Measurements from ENCODE around the gene SAV1.
"Not testable (repeated sequence)": the region's sequence is repeated elsewhere in the genome, so short reads cannot be mapped to it uniquely, and the experiment has no call there.

SAV1 gene

DNA sequence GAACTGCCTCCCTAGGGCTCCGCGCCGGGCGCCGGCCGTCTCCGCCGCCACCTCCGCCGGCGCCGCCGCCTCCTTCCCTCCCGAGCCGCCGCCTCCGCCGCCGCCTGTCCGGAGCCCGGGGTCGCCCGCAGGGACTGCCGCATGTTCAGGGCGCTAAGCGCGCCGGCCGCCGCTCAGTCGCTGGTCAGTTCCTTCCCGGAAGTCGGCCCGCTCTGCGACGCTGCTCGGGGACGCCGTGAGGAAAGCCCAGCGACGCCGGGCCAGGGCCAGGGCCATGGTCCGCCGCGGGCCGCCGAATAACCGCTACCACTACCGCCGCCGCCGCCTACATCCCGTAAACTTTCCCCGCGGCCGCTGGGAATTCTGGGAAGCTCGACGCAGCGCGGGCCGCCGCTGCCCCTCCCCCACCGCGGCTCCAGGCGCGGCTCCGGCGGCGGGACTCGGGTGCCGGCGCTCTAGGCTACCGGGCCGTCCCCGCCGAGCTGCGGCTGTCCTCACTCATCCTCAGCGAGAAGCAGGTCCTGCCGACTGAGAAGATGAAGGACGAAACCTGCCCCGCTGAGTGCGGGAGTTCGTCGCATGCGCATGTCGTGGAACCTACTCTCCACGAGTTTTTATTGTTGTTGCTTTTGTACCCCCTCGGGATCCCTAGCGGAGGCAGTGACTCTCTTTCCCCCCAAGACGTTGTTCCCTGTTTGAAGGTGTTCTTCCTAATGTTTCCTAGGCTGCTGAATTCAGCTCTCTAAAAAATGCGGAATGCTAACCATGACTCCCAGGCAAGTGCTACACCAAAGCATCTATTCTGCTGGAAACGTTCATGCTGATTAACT lies at the start of gene SAV1:
SAV1 (minus strand) TSS at position 311 of the 830 bp plus-strand sequence. CDS start 339 bp downstream, outside the sequence.
- peak in 1 of 2 donors; percentile 23 for DNase-seq (ENCODE audit: low read depth in 2 of 2)

DNA sequence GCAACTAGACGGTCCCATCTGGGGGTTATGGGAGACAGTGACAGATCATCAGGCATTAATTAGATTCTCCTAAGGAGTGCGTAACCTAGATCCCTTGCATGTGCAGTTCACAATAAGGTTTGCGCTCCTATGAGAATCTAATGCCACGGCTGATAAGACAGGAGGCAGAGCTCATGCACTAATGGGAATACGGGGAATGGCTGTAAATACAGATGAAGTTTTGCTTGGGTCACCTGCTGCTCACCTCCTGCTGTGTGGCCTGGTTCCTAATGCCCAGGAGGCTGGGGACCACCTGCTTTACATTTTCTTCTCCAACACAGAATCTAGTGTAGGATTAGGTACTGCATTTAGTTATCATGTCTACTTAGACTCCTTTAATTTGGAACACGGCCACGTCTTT lies 49.7 kb upstream of the SAV1 start:
- no peak for DNase-seq (ENCODE audit: low read depth in 2 of 2)

DNA sequence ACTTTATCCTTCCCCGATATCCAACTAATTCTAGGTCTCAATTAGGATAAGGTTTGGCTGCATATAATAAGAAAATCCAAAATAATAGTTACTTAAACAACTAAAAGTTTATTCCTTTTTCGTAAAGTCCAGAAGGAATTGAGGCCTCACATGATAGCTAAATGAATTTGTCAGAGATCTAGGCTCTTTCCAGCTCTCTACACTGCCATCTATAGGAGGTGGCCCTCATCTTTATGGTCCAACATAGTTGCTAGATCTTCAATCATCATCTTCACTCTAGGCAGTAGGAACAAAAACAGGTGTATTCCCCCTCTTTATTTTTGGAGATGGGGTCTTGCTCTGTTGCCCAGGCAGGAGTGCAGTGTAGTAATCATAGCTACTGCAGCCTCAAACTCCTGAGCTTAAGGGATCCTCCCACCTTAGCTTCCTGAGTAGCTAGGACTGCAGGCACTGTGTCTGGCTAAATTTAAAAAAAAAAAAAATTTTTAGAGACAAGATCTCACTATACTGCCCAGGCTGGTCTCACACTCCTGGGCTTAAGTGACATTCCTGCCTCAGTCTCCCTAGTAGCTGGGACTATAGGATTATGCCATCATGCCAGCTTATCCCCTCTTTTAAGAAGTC lies 46.5 kb upstream of the SAV1 start:
- DNase-seq (ENCODE audit: low read depth in 2 of 2) = no peak

DNA sequence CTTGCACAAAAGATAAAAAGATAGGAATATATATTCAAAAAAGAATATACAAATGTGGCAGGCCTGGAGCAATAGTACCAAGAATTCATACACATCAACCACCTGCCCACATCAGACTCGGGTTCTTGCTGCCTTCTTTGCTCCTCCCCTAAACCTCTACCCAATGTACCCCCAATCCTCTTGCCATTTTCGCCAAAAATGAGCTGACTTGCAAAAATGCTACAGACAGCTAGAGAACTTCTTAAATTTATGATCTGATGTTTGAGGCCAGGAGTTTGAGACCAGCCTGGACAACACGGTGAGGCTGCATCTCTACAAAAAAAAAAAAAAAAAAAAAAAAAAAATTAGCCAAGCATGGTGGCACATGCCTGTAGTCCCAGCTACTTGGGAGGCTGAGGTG lies 42.9 kb upstream of the SAV1 start:
- no peak for DNase-seq (ENCODE audit: low read depth in 2 of 2)

DNA sequence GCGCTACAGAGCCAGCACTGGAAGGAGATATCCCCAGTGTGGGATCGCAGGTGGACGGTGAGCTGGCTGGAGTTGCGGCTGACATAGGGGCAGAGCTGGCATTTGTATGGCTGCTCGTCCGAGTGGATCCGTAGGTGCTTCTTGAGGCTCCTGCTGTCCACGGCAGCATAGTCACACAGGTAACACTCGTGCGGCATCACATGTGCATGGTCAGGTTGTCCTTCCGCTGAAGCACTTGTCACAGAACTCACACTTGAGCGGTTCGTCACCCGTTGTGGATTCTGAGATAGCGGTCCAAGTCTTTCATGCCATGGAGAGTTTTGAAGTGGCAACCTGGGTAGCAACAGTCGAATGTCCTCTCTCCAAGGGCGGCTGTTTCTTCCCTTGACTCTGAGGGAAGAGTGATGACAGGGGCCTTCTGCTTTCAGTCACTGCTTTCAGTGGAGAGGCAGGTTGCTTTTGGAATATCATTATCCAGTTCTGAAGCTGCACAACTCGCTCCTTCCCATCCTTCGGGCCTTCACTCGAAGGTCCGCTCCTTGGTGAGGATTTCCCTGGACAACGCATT lies 37.0 kb upstream of the SAV1 start:
- no peak for DNase-seq (ENCODE audit: low read depth in 2 of 2)

DNA sequence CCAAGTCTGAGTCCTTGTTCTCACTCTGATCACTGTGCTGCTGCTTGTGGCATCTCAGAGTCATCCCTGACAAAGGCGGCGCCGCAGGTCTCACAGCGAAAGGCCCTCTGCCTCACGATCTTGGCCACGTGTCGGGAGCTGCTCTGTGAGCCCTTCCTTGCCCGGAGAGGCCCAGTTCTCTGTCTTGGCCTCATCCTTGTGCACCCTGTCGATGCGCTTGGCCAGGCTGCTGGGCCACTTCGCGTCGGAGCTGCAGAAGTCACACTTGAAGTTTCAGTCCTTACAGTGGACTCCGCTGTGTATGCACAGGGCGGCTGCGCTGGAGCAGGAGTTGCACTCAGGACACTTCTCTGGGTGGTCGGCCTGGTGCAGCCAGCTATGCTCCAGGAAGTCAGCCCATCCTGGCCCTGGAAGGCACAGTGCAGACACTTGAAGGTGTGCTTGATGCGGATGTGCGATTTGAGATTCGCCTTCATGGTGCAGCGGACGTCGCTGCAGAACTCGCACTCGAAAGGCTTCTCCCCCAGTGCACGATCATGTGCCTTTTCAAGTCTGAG lies 36.4 kb upstream of the SAV1 start:
- DNase-seq (ENCODE audit: low read depth in 2 of 2) = no peak

DNA sequence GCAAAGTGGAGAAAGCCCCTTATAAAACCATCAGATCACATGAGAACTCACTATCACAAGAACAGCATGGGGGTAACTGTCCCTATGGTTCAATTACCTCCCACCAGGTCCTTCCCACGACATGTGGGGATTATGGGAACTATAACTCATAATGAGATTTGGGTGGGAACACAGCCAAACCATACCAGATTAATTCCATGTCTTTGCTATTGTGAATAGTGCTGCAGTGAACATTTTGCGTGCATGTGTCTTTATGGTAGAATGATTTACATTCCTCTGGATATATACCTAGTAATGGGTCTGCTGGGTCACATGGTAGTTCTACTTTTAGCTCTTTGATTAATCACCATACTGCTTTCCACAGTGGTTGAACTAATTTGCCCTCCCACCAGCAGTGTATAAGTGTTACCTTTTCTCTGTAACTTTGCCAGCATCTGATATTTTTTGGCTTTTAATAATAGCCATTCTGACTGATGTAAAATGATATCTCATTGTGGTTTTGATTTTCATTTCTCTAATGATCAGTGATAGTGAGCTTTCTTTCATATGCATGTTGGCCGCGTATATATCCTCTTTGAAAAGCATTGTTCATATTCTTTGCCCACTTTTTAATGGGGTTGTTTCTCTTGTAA lies 29.7 kb upstream of the SAV1 start:
- DNase-seq (ENCODE audit: low read depth in 2 of 2) = no peak

DNA sequence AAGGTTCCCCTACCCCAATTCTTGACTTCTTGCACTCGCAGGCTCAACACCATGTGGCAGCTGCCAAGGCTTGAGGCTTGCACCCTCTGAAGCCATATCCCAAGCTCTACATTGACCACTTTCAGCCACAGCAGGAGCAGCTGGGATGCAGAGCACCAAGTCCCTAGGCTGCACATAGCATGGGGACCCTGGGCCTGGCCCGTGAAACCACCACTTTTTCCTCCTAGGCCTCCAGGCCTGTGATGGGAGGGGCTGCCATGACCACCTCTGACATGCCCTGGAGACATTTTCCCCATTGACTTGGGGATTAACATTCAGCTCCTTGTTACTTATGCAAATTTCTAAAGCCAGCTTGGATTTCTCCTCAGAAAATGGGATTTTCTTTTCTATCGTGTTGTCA lies 26.2 kb upstream of the SAV1 start:
- not testable (repeated sequence) for DNase-seq (ENCODE audit: low read depth in 2 of 2)

DNA sequence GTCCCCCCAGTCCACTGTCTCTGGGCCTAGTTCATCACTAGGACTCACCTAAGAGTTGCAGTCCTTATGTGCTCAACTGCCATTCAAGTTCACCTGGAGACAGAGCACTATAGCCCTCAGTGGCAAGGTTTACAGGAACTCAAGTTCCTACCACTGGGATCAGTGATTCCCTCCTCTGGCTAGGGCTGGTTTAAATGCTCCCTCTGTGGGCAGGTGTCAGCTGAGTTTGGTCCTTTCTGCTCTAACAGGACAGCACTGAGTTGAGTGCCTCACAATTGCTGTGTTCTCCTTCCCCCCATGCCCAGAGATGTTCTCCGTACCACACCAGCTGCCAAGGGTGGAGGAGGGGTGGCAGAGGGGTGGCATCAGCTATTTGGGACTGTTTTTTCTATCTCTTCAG lies 20.8 kb upstream of the SAV1 start:
- no peak for DNase-seq (ENCODE audit: low read depth in 2 of 2)

DNA sequence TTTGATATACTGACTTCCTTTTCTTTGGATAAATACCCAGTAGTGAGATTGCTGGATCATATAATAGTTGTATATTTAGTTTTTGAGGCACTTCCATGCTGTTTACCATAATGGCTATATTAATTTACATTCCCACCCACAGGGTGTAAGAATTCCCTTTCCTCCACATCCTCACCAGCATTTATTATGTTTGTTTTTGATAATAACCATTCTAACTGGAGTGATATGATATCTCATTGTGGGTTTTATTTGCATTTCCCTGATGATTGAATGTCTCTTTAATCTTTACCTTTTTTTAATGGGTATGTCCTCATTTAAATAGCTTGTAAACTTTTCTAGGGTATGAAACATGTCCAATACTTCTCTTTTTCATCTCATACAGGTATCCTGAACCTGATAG lies 11.6 kb upstream of the SAV1 start:
- DNase-seq (ENCODE audit: low read depth in 2 of 2) = no peak

DNA sequence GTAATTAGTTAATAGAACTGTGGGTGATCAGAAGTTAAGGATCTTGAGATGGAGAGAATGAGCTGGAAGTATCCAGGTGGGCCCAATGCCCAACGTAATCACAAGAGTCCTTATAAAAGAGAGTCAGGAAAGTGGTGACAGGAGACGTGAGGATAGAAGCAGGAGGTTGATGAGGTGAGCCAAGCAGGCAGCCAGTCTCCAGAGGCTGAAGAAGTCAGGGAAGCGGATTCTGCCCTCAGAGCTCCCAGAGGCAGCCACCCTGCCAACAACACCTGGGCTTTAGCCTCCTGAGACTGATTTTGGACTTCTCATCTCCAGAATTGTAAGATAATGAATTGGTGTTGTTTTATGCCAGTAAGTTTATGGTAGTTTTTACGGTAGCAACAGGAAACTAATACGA lies 10.1 kb upstream of the SAV1 start:
- DNase-seq (ENCODE audit: low read depth in 2 of 2) = no peak

DNA sequence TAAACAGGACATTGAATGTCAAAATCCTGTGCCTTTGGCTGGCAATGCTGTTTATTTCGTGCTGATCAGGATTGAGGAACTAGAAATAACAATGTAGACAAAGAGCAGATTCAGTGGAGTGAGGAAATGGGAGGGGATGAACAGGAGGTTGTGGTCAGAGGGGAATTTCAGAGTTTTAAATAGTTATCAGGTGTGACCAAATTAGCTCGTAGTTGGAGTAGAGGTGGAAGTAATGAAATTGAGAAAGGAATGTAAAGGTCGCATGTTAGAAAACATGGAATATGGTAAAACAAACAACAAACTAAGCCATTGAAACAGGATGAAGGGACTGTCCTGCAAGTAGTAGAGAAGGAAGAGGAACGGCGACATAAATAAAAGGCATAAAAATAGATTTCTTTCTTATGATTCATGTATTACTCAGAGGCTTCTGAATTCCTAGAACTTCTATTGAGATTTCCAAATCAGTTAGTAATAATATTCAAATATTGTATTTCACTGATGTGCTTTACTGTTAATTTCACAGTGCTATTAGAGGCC lies 9.5 kb upstream of the SAV1 start:
- no peak for DNase-seq (ENCODE audit: low read depth in 2 of 2)

DNA sequence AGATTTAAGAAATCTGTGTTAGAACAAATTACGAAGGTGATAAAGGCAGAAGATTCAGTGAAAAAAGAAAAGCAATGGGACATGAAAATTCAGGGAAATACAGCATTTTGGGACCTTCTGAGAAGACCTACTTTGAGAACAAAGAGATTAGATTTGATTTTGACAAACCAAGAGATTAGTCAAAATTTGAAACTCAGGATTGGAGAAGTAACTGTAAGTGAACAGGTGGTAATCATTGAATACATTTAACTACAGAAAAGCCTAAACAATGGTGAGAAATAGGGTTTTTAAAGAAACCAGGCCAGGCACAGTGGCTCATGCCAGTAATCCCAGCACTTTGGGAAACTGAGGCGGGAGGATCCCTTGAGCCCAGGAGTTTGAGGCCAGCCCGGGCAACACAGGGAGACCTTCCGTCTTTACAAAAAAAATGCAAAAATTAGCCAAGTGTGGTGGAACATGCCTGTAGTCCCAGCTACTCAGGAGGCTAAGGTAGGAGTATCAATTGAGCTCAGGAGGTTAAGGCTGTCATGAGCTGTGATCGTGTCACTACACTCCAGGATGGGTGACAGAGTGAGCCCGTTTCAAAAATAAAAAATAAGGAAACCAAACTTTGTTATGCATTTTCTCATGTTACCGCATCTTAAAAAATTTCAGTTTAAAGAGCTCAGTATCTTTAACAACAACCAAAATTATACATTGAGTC lies 8.9 kb upstream of the SAV1 start:
- DNase-seq (ENCODE audit: low read depth in 2 of 2) = no peak

DNA sequence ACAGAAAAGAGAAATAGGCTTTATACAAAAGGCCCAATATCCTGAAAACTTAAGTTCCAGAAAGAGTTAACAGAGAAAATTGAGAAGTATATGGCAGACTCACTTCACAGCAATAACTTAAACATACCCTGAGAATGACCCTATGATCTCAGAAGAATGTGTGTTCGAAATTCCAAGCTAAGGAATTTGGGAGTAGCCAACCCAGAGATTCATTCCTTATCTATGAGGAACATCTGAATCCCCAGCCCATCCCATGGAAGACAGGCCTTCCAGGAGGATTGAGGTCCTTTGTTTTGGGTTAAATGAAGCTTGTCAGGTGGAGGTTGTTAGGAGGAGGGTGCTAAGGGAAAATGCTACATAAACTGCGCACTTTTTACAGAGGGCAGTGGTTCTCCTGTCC lies 7.5 kb upstream of the SAV1 start:
- no peak for DNase-seq (ENCODE audit: low read depth in 2 of 2)

DNA sequence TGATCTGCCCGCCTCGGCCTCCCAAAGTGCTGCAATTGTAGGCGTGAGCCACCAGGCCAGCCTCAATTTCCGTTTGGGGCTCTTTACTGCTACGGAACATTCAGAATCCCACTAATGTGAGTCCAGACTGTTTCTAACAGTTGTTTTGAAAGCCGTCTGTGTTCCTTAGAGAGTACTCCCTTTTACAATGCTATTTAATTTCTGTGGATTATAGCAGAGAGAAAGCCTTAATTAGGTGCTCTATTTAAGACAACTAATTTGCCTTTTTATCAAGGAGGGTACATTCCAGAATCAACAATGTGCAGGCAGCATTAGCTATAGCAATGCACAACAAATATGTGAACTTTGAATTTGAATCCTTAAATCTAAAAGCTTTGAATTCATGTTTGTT lies 2.8 kb upstream of the SAV1 start:
- no peak for DNase-seq (ENCODE audit: low read depth in 2 of 2)

DNA sequence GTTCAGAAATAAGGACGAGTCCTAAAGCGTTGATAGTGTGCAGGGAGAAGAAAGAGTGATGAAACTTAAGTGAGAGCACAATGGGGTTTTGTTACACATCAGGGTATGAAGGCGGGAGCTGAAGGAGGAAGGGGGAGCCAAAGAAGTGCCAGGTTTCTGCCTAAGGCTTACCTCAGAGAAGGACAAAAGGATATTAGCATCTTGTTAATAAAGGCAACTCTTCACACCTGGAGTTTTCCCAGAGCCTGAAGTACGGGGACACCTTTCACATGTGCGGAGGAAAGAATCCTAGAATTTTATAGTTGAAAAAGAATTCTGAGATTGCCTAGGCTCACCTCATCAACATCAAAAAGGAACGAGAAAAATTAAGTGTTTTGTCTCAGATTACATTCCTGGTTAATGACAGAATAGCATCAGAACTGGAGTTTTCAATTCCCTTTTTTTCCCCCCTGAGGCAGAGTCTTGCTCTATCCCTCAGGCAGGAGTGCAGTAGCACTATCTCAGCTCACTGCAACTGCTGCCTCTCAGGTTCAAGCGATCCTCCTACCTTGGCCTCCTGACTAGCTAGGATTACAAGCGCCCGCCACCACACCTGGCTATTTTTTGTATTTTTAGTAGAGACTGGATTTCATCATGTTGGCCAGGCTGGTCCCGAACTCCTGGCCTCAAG lies 2.2 kb upstream of the SAV1 start:
- no peak for DNase-seq (ENCODE audit: low read depth in 2 of 2)

DNA sequence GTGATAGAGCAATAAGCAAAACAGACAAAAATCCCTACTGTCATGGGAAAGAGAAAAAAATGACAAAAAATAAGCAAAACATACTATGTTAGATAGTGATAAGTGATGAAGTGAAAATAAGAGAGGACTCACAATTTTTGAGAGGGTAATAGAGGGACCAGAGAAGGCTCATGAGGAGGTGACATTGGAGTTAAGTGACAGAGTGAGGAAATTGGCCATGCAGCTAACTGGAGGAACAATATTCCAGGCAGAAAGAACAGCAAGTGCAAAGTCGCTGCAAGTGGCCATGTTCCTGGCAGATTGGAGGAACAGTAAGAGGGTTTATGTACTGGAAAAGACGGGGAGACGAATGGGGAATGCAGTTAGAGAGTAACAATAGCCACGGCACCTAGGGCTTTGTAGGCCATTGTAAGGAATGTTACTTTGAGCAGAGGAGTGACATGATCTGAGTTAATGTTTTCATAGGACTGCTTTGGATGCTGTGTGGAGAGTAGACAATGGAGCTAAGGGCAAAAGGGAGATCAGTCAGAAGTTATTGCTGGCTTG lies 1.4 kb upstream of the SAV1 start:
- DNase-seq (ENCODE audit: low read depth in 2 of 2) = no peak

DNA sequence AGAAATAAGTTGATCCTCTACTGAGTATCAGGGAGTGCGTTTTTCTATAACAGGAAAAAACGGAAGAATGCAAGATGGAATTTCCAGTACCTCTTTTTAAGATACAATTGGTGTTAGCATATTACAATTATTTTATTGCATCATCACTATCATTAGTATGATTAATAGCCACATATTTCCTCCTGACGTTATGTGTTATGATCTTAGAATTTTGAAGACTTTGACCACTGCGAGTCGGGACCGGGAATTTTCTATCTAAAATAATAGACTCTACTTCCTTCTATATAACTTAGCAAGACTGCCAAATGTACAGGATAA lies 679 bp upstream of the SAV1 start:
- DNase-seq (ENCODE audit: low read depth in 2 of 2) = no peak

DNA sequence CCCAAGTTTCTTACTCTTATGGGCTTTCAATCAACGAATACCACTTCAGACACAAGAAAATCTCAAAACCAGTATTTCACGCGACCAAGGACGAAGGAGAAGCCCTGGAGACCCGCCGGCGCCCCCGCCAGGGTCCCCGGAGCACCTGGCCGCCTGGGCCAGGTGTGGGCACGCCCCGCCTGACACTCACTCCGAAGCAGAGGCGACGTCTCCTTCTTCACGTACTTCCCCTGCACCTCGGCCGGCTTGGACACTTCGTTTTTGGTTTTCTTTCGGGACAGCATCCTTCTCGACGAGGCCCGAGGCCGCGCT lies 466 bp downstream of the SAV1 start:
- DNase-seq (ENCODE audit: low read depth in 2 of 2) = no peak

DNA sequence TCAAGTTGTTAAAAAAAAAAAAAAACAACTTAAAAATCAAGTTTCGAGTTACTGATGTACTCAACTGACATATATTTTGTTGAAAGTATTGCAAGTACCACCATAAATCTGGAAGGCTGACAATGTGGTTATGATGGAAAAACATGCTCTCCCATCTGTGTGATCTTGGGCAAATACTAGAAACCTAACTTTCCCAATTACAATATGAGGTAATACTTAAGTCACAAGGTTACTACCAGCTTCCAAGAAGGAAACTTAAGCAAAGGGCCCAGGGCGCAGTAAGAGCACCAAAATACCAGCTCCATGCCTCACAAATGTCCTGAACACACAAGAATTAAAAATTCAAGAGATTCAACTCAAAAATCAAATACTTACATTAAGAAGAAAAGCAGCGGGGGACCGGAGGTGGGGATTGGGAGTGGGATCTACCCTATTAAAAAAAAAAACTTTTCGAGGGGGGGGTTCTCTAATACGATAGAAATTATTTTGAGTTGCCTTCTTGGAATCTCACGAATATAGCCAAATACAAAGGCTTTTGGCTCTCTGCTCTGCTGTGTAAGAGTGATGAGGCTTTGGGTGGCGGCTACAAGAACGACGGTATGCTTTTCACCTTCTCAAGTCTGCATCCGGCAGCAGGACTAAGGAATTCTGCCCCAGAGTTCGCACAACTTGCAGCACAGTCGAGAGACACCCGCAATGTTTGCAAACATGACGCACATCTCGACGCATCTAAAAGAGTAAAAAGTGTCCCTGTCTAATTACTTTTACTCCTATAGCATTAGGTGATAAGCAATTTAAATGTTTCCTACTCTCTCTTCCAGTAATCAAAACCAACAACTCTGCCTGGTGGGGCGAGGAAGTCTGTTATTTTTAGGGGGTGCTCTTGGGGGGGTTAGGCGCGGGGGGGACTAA lies 1.1 kb downstream of the SAV1 start:
- DNase-seq (ENCODE audit: low read depth in 2 of 2) = no peak

Measured in stimulated activated CD8-positive, alpha-beta memory T cell treated with anti-CD3 and anti-CD28 coated beads, Interleukin-7, amount 100 ng/mL, for 1 hour (primary cell).